SU-DHL-6 (cell line): ENCODE data around the gene C1orf74.

Source experiments
- EZH2phosphoT487 ChIP-seq: fragments of 200-600 bp; sonication (generic), shearing (Covaris generic); conservative IDR thresholded peaks from 2 replicates; pipeline ENCODE4 v1.6.1; 2018; ENCODE audit warnings: mild to moderate bottlenecking, antibody characterized with exemption, low read length, moderate library complexity, mixed read lengths
- TF ChIP-seq, protein P1 (sequence below): fragments of 200-600 bp; sonication (generic); IDR thresholded peaks from one replicate; pipeline ENCODE4 v1.5.1; 2017; ENCODE audit warnings: antibody characterized with exemption, mild to moderate bottlenecking, low read length, moderate library complexity; ENCODE audit not compliant: insufficient read depth, poor library complexity, severe bottlenecking

DNA sequence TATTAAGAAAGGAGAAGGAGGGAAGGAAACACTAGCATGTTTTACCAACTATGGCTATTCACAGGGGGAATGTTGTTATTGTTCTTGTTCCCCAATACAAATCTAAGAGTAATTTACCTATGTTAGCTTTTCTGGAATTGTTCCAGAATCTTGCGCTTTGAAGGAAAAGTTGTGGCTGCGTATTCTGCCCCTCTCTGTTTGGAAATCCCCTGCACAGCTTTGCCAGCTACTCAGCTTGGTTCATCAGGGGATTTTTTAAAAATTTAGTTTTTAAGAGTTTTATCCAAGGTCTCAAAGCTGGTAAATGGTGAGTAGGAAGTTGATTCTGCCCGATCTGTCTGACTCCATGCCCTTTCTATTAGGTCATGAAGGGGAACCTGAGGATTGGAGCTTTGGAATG, 31.1 kb upstream of the C1orf74 start:
- TF ChIP-seq, protein P1, sequence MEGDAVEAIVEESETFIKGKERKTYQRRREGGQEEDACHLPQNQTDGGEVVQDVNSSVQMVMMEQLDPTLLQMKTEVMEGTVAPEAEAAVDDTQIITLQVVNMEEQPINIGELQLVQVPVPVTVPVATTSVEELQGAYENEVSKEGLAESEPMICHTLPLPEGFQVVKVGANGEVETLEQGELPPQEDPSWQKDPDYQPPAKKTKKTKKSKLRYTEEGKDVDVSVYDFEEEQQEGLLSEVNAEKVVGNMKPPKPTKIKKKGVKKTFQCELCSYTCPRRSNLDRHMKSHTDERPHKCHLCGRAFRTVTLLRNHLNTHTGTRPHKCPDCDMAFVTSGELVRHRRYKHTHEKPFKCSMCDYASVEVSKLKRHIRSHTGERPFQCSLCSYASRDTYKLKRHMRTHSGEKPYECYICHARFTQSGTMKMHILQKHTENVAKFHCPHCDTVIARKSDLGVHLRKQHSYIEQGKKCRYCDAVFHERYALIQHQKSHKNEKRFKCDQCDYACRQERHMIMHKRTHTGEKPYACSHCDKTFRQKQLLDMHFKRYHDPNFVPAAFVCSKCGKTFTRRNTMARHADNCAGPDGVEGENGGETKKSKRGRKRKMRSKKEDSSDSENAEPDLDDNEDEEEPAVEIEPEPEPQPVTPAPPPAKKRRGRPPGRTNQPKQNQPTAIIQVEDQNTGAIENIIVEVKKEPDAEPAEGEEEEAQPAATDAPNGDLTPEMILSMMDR = no peak
- TF ChIP-seq EZH2phosphoT487 = no peak
